ENCODE measurements around the gene MYO5A. TPM values are rescaled to one million over a fixed set of nuclear protein-coding genes. Genes with fewer than 3 reads are reported as not detected.
"Not testable (repeated sequence)": the region's sequence is repeated elsewhere in the genome, so short reads cannot be mapped to it uniquely, and the experiment has no call there.

The MYO5A gene
- total RNA-seq, 2 experiments from 2014 or later, result 31.8 to 42.0 TPM

GRCh38 chr15:52440946-52441345, 87.7 kb downstream of the MYO5A start:
- H3K79me2 ChIP-seq (ENCODE audit: insufficient read depth, low read depth, low read length), result peaks cover 9% of the 10 kb centered on the region; the same call in 1 of the 2 replicates

DNA sequence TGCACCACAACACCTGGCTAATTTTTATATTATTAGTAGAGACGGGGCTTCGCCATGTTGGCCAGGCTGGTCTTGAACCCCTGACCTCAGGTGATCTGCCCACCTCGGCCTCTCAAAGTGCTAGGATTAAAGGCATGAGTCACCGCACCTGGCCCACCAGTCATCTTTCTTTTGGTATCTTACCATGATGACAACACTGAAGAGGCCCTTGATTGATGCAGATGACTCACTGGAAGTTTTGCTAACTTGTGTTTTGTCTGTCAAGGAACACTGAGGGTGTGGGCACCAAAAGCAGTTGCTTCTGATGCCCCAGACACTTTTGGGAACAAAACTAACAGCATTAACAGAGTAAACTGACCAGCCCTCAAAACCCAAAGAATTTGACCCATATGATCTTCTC, 88.3 kb downstream of the MYO5A start:
- Histone ChIP-seq H4K20me1 (ENCODE audit: insufficient read depth, low read length) (no peaks in the 10 kb centered on the region), H3K27ac (ENCODE audit: low read depth, low read length, poor library complexity, severe bottlenecking) (no peak overlapping the region), H3K36me3 (ENCODE audit: insufficient read depth, low read length) (no peaks in the 10 kb centered on the region), H3K79me2 (ENCODE audit: insufficient read depth, low read depth, low read length) (peaks cover 9% of the 10 kb centered on the region; the same call in 1 of the 2 replicates), H3K9me3 (ENCODE audit: low read length) (no peaks in the 10 kb centered on the region), H3K9me2 (ENCODE audit: insufficient read depth, low read length) (no peaks in the 10 kb centered on the region), H2AFZ (ENCODE audit: low read length) (no peak overlapping the region), H3K4me2 (ENCODE audit: low read length) (no peak overlapping the region), H3K4me3 (ENCODE audit: low read depth, low read length, poor library complexity, severe bottlenecking) (no peak overlapping the region), H3K4me1 (ENCODE audit: insufficient read depth, low read length, poor library complexity, severe bottlenecking) (no peaks in the 10 kb centered on the region)
- BruUV-seq (replicated peaks), result no TSS peak
- ChIA-PET CTCF (ENCODE audit: unreplicated experiment) (no interaction called here), POLR2A (no interaction called here)
- TF ChIP-seq CTCF (conservative IDR thresholded peaks at IDR 0.05; ENCODE audit: low read length) (no peak), EZH2phosphoT487 (IDR thresholded peaks at IDR 0.05; ENCODE audit: borderline replicate concordance, low read depth, low read length) (no peak)
- intact Hi-C loops (cut with micrococcal nuclease; ENCODE audit: unreplicated experiment), result no loop called here
- no peak for DNase-seq (ENCODE audit: low spot score)

More at GRCh38 chr15:52440946-52441345, 87.7 kb downstream of the MYO5A start:
- POLR2A ChIA-PET, result interaction anchor here (0.5 to 0.7 kb wide), 2 partner anchors 290 to 594 kb away, joined by 5 to 7 read pairs; no protein-coding TSS in a partner anchor
- no peak for DNase-seq (ENCODE audit: low spot score)
- H3K27ac ChIP-seq (ENCODE audit: low read depth, low read length, poor library complexity, severe bottlenecking), result no peak overlapping the region
- H3K4me3 ChIP-seq (ENCODE audit: low read depth, low read length, poor library complexity, severe bottlenecking), result no peak overlapping the region
- no TSS peak for BruUV-seq (replicated peaks)
- no peak overlapping the region for H2AFZ ChIP-seq (ENCODE audit: low read length)
- H3K4me2 ChIP-seq (ENCODE audit: low read length), result no peak overlapping the region
- H3K4me1 ChIP-seq (ENCODE audit: insufficient read depth, low read length, poor library complexity, severe bottlenecking), result no peaks in the 10 kb centered on the region
- no peaks in the 10 kb centered on the region for H3K36me3 ChIP-seq (ENCODE audit: insufficient read depth, low read length)
- no peaks in the 10 kb centered on the region for H4K20me1 ChIP-seq (ENCODE audit: insufficient read depth, low read length)
- no peak for TF ChIP-seq CTCF (conservative IDR thresholded peaks at IDR 0.05; ENCODE audit: low read length)
- TF ChIP-seq EZH2phosphoT487 (IDR thresholded peaks at IDR 0.05; ENCODE audit: borderline replicate concordance, low read depth, low read length), result no peak
- H3K9me3 ChIP-seq (ENCODE audit: low read length), result no peaks in the 10 kb centered on the region
- no peaks in the 10 kb centered on the region for H3K9me2 ChIP-seq (ENCODE audit: insufficient read depth, low read length)
- CTCF ChIA-PET (ENCODE audit: unreplicated experiment), result no interaction called here
- intact Hi-C loops (cut with micrococcal nuclease; ENCODE audit: unreplicated experiment), result no loop called here

- Histone ChIP-seq H3K36me3 (ENCODE audit: insufficient read depth, low read length) (no peaks in the 10 kb centered on the region), H3K4me2 (ENCODE audit: low read length) (no peak overlapping the region), H3K79me2 (ENCODE audit: insufficient read depth, low read depth, low read length) (peaks cover 7% of the 10 kb centered on the region; the same call in 1 of the 2 replicates), H3K4me1 (ENCODE audit: insufficient read depth, low read length, poor library complexity, severe bottlenecking) (no peaks in the 10 kb centered on the region), H4K20me1 (ENCODE audit: insufficient read depth, low read length) (no peaks in the 10 kb centered on the region), H3K9me2 (ENCODE audit: insufficient read depth, low read length) (no peaks in the 10 kb centered on the region), H2AFZ (ENCODE audit: low read length) (no peak overlapping the region), H3K4me3 (ENCODE audit: low read depth, low read length, poor library complexity, severe bottlenecking) (no peak overlapping the region), H3K27ac (ENCODE audit: low read depth, low read length, poor library complexity, severe bottlenecking) (no peak overlapping the region), H3K9me3 (ENCODE audit: low read length) (no peaks in the 10 kb centered on the region)
- DNase-seq (ENCODE audit: low spot score), result no peak
- ChIA-PET POLR2A (no interaction called here), CTCF (ENCODE audit: unreplicated experiment) (no interaction called here)
- no TSS peak for BruUV-seq (replicated peaks)
- intact Hi-C loops (cut with micrococcal nuclease; ENCODE audit: unreplicated experiment), result no loop called here
- TF ChIP-seq CTCF (conservative IDR thresholded peaks at IDR 0.05; ENCODE audit: low read length) (no peak), EZH2phosphoT487 (IDR thresholded peaks at IDR 0.05; ENCODE audit: borderline replicate concordance, low read depth, low read length) (no peak)
Observed at GRCh38 chr15:52439470-52439869, 89.2 kb downstream of the MYO5A start.

DNA sequence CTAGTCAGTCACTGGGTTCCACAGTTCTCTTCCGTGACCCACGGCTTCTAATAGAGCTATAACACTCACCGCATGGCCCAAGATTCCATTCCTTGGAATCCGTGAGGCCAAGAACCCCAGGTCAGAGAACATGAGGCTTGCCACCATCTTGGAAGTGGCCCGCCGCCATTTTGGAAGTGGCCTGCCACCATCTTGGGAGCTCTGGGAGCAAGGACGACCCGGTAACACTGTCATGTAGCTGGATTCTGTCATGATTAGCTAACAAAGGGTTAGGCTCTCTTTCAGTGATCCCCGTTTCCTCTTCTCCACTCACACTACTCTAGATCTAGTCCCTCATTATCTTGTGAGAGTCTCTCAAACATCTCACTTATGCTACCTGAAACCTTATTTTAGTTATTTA, 89.6 kb downstream of the MYO5A start:
- H3K9me3 ChIP-seq (ENCODE audit: low read length); BruUV-seq (replicated peaks); intact Hi-C loops (cut with micrococcal nuclease; ENCODE audit: unreplicated experiment); H3K27ac ChIP-seq (ENCODE audit: low read depth, low read length, poor library complexity, severe bottlenecking); H3K4me1 ChIP-seq (ENCODE audit: insufficient read depth, low read length, poor library complexity, severe bottlenecking); H4K20me1 ChIP-seq (ENCODE audit: insufficient read depth, low read length); H2AFZ ChIP-seq (ENCODE audit: low read length); H3K36me3 ChIP-seq (ENCODE audit: insufficient read depth, low read length); H3K4me3 ChIP-seq (ENCODE audit: low read depth, low read length, poor library complexity, severe bottlenecking); H3K79me2 ChIP-seq (ENCODE audit: insufficient read depth, low read depth, low read length); H3K9me2 ChIP-seq (ENCODE audit: insufficient read depth, low read length); DNase-seq (ENCODE audit: low spot score); H3K4me2 ChIP-seq (ENCODE audit: low read length); POLR2A ChIA-PET: not testable (repeated sequence)
- CTCF ChIA-PET (ENCODE audit: unreplicated experiment), result interaction anchor here (0.5 kb wide), 1 partner anchor 20 kb away, joined by 3 read pairs; no protein-coding TSS in a partner anchor
